ENCODE data around the gene CTAG2. TPM values are rescaled to one million over a fixed set of nuclear protein-coding genes. Genes with fewer than 3 reads are reported as not detected.

CTAG2 gene
- polyA plus RNA-seq, 6 donors from 2014 or later, result not detected

Other genes with a start within 250 kb of the CTAG2 start
- 10 to 100 TPM in 5 of 6 donors, 1 to 10 TPM in 1; 9.5 to 23.1 (median 14.3) TPM for gene DNASE1L1, start 244.3 kb downstream of the CTAG2 start, polyA plus RNA-seq (ENCODE audit: low read depth in 6 of 6)
- 10 to 100 TPM; 31.6 to 50.2 (median 36.6) TPM for gene TAFAZZIN, start 242.0 kb downstream of the CTAG2 start, polyA plus RNA-seq (ENCODE audit: low read depth in 6 of 6)
- 100 to 1,000 TPM in 1 of 6 donors, 10 to 100 TPM in 5; 81.8 to 173 (median 88.7) TPM for gene ATP6AP1, start 224.9 kb downstream of the CTAG2 start, polyA plus RNA-seq (ENCODE audit: low read depth in 6 of 6)
- 10 to 100 TPM; 28.4 to 44.3 (median 35.5) TPM for gene GDI1, start 216.4 kb downstream of the CTAG2 start, polyA plus RNA-seq (ENCODE audit: low read depth in 6 of 6)
- 10 to 100 TPM; 23.8 to 35.2 (median 28.2) TPM for gene FAM50A, start 209.4 kb downstream of the CTAG2 start, polyA plus RNA-seq (ENCODE audit: low read depth in 6 of 6)
- gene PLXNA3, start 195.3 kb downstream of the CTAG2 start, polyA plus RNA-seq (ENCODE audit: low read depth in 6 of 6), result 1 to 10 TPM in 3 of 6 donors, under 1 TPM in 3; 0.68 to 1.6 (median 0.99) TPM
- gene LAGE3, start 174.3 kb downstream of the CTAG2 start, polyA plus RNA-seq (ENCODE audit: low read depth in 6 of 6), result 10 to 100 TPM; 36.4 to 47.6 (median 40.9) TPM
- gene UBL4A, start 167.0 kb downstream of the CTAG2 start, polyA plus RNA-seq (ENCODE audit: low read depth in 6 of 6), result 10 to 100 TPM; 18.7 to 39.4 (median 33.0) TPM
- gene SLC10A3, start 162.9 kb downstream of the CTAG2 start, polyA plus RNA-seq (ENCODE audit: low read depth in 6 of 6), result 10 to 100 TPM; 33.5 to 65.1 (median 38.0) TPM
- 10 to 100 TPM; 13.4 to 24.1 (median 16.7) TPM for gene FAM3A, start 137.3 kb downstream of the CTAG2 start, polyA plus RNA-seq (ENCODE audit: low read depth in 6 of 6)
- gene G6PD, start 106.7 kb downstream of the CTAG2 start, polyA plus RNA-seq (ENCODE audit: low read depth in 6 of 6), result 1 to 10 TPM; 3.3 to 6.1 (median 4.4) TPM
- gene IKBKG, start 106.0 kb downstream of the CTAG2 start, polyA plus RNA-seq (ENCODE audit: low read depth in 6 of 6), result 10 to 100 TPM; 18.3 to 34.0 (median 26.5) TPM
- not detected for gene CTAG1A, start 68.4 kb downstream of the CTAG2 start, polyA plus RNA-seq (ENCODE audit: low read depth in 6 of 6)
- gene CTAG1B, start 34.3 kb downstream of the CTAG2 start, polyA plus RNA-seq (ENCODE audit: low read depth in 6 of 6), result not detected
- gene GAB3, start 97.5 kb upstream of the CTAG2 start, polyA plus RNA-seq (ENCODE audit: low read depth in 6 of 6), result 1 to 10 TPM; 2.4 to 4.3 (median 3.6) TPM
- 10 to 100 TPM; 28.3 to 44.6 (median 42.6) TPM for gene DKC1, start 109.3 kb upstream of the CTAG2 start, polyA plus RNA-seq (ENCODE audit: low read depth in 6 of 6)
- 10 to 100 TPM in 4 of 6 donors, 1 to 10 TPM in 2; 4.6 to 15.6 (median 11.2) TPM for gene MPP1, start 151.9 kb upstream of the CTAG2 start, polyA plus RNA-seq (ENCODE audit: low read depth in 6 of 6)
- gene SMIM9, start 181.1 kb upstream of the CTAG2 start, polyA plus RNA-seq (ENCODE audit: low read depth in 6 of 6), result not detected
- 10 to 100 TPM; 12.7 to 61.5 (median 41.4) TPM for gene F8A1, start 232.8 kb upstream of the CTAG2 start, polyA plus RNA-seq (ENCODE audit: low read depth in 6 of 6)

Measured in naive B cell (primary cell).